Left ventricle myocardium inferior (tissue), 1 donor: ENCODE measurements around the gene SRL. TPM values are rescaled to one million over a fixed set of nuclear protein-coding genes. Genes with fewer than 3 reads are reported as not detected.
A peak's percentile ranks its signal among the peaks of the same experiment; 100 is the strongest.

Experiments used
- DNase-seq: peaks from one replicate; pipeline ENCODE4 v3.0.0-alpha.2; 2020
- H3K27ac ChIP-seq: fragments of 200-600 bp; replicated peaks from 2 replicates; pipeline ENCODE4 v1.8.0; 2021
- H3K27me3 ChIP-seq: fragments of 200-600 bp; 2 replicates; pipeline ENCODE4 v1.8.0; 2021; ENCODE audit warnings: low read depth
- H3K36me3 ChIP-seq: fragments of 200-600 bp; 2 replicates; pipeline ENCODE4 v1.8.0; 2021
- H3K4me1 ChIP-seq: fragments of 200-600 bp; 2 replicates; pipeline ENCODE4 v1.8.0; 2021
- H3K4me3 ChIP-seq: fragments of 200-600 bp; 2 replicates; pipeline ENCODE4 v1.8.0; 2021; ENCODE audit warnings: mild to moderate bottlenecking, moderate library complexity
- H3K9me3 ChIP-seq: fragments of 200-600 bp; replicated peaks from 2 replicates; pipeline ENCODE4 v1.8.0; 2021
- intact Hi-C: fragments of 100-400 bp; cut with micrococcal nuclease; formaldehyde crosslinking; loops from one replicate; pipeline ENCODE4 v1.11.0; 2022
- total RNA-seq: library from RNA; stranded (reverse); fragmentation: NEBNext Ultra II Directional; extraction: Animal tissue kit (Norgen Biotek cat#: 25700); gene quantifications from one replicate; pipeline ENCODE4 v1.2.1, GENCODE V29; 2021
- TF ChIP-seq, protein P1 (sequence below): fragments of 200-600 bp; IDR thresholded peaks from 2 replicates; pipeline ENCODE4 v1.8.0; 2021; ENCODE audit warnings: antibody characterized with exemption, mild to moderate bottlenecking, borderline replicate concordance
- donor health status: DM: no; HTN: yes; CAD: no; lungs with severe emphysema.

SRL gene
- total RNA-seq, 1 donor from 2014 or later: 445 TPM

DNA sequence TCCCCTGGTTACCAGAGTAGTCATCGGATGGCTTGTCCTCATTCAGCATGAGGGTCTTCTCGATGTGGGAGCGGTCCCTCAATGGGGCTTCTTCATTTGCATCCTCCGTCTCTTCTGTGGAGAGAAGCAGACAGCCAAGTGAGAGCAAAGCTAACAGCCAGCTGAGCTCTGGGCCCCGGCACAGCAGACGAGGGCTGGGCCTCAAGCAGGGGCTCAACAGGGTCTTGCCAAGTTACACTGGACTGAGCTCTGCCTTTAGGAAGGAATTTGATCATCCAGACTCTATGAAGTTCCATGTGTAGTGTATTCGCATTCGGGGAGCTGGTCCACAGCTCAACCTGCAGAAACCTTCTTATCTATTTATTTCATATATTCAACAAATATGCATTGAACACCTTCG lies 37.4 kb downstream of the SRL start:
- no peaks in the 10 kb centered on the region for H3K9me3 ChIP-seq
- peak overlapping the region; percentile 74 for H3K27ac ChIP-seq
- H3K4me1 ChIP-seq: peaks cover 62% of the 10 kb centered on the region
- TF ChIP-seq, protein P1, sequence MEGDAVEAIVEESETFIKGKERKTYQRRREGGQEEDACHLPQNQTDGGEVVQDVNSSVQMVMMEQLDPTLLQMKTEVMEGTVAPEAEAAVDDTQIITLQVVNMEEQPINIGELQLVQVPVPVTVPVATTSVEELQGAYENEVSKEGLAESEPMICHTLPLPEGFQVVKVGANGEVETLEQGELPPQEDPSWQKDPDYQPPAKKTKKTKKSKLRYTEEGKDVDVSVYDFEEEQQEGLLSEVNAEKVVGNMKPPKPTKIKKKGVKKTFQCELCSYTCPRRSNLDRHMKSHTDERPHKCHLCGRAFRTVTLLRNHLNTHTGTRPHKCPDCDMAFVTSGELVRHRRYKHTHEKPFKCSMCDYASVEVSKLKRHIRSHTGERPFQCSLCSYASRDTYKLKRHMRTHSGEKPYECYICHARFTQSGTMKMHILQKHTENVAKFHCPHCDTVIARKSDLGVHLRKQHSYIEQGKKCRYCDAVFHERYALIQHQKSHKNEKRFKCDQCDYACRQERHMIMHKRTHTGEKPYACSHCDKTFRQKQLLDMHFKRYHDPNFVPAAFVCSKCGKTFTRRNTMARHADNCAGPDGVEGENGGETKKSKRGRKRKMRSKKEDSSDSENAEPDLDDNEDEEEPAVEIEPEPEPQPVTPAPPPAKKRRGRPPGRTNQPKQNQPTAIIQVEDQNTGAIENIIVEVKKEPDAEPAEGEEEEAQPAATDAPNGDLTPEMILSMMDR: no peak
- H3K36me3 ChIP-seq: peaks cover 34% of the 10 kb centered on the region
- intact Hi-C loops: no loop called here
- no peaks in the 10 kb centered on the region for H3K27me3 ChIP-seq
- no peak overlapping the region for H3K4me3 ChIP-seq
- DNase-seq: no peak

GRCh38 chr16:4203748-4204147 lies 38.1 kb downstream of the SRL start:
- intact Hi-C loops: no loop called here
- TF ChIP-seq, protein P1: no peak
- DNase-seq: no peak
- Histone ChIP-seq H3K4me1 (peaks cover 55% of the 10 kb centered on the region), H3K27ac (no peak overlapping the region), H3K4me3 (no peak overlapping the region), H3K27me3 (no peaks in the 10 kb centered on the region), H3K36me3 (peaks cover 39% of the 10 kb centered on the region), H3K9me3 (no peaks in the 10 kb centered on the region)

GRCh38 chr16:4202615-4203345 lies 39.1 kb downstream of the SRL start:
- Histone ChIP-seq H3K27ac (no peak overlapping the region), H3K4me1 (peaks cover 45% of the 10 kb centered on the region), H3K4me3 (no peak overlapping the region), H3K27me3 (no peaks in the 10 kb centered on the region), H3K9me3 (no peaks in the 10 kb centered on the region), H3K36me3 (peaks cover 49% of the 10 kb centered on the region)
- TF ChIP-seq, protein P1: no peak
- no peak for DNase-seq
- intact Hi-C loops: no loop called here

- Histone ChIP-seq H3K27me3 (no peaks in the 10 kb centered on the region), H3K27ac (peak overlapping the region; percentile 4), H3K36me3 (peaks cover 59% of the 10 kb centered on the region), H3K4me1 (peaks cover 25% of the 10 kb centered on the region), H3K4me3 (no peak overlapping the region), H3K9me3 (no peaks in the 10 kb centered on the region)
- intact Hi-C loops: no loop called here
- no peak for DNase-seq
- TF ChIP-seq, protein P1: no peak
Measured at GRCh38 chr16:4200781-4201137, 41.1 kb downstream of the SRL start.

GRCh38 chr16:4200000-4200780 lies 41.7 kb downstream of the SRL start:
- TF ChIP-seq, protein P1: peak; percentile 76
- peak; percentile 61 for DNase-seq

More at GRCh38 chr16:4200000-4200780, 41.7 kb downstream of the SRL start:
- peaks cover 65% of the 10 kb centered on the region for H3K36me3 ChIP-seq
- H3K4me1 ChIP-seq: peaks cover 19% of the 10 kb centered on the region
- no peaks in the 10 kb centered on the region for H3K27me3 ChIP-seq
- intact Hi-C loops: loop anchor here (5.0 kb wide), 1 partner anchor 47 kb away; no protein-coding TSS in a partner anchor
- H3K4me3 ChIP-seq: no peak overlapping the region
- H3K27ac ChIP-seq: peak overlapping the region; percentile 4
- H3K9me3 ChIP-seq: no peaks in the 10 kb centered on the region
